ENCODE results near the gene CCDC9B.

Gene CCDC9B

DNA sequence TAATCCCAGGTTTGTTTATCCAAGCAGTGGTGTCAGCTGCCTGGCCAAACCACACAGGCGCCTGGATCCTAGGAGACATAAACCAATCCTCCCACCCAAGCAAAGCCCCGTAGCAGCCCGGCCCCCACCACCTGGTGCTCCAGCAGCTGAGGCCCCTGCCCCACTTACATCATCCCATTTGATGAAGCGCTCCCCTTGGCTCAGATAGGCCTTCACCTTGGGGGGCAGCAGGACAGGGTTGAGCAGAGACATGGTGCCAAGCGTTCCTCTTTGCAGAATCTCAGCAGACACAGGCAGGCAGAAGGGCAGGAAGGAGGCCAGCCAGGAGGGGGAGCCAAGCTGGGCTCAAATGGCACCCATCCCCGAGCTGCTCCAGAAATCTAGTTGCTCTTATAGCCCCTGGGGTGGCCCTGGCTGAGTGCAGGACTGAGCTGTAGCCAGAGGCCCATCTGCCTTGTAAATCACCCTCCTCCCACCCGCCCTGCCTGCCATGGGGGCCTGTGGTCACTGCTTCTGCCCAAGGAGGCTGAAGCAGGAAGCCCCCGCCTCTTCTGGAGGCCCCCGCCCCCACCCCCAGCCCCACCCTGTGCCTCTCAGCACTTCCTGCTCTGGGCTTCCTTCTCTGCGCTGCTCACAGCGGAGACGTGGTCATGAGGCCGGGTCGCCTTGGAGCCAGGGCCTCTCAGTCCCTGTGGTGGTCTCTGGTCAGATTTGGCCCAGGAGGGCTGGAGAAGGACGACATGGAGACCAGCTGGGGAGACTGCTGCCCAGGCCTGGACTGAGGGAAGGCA lies 33.1 kb downstream of the CCDC9B start, which contains the start of gene PLCB2:
PLCB2 (minus strand) TSS at position 515 of the 791 bp plus-strand sequence; CDS start at position 252, 263 bp downstream.
- Histone ChIP-seq H3K27ac (ENCODE audit: low read length) (no peak within 1 kb of the TSS), H3K27me3 (replicated peaks; ENCODE audit: insufficient read depth, low read length) (no peaks in the 10 kb centered on the region), H3K79me2 (ENCODE audit: low read length) (no peaks in the 10 kb centered on the region), H3K4me1 (ENCODE audit: low read length) (no peaks in the 10 kb centered on the region), H3K36me3 (replicated peaks; ENCODE audit: insufficient read depth, low read length) (no peaks in the 10 kb centered on the region), H3F3A (ENCODE audit: insufficient read depth, low read length) (no peaks in the 10 kb centered on the region), H2AFZ (ENCODE audit: low read length) (no peak within 1 kb of the TSS), H3K9ac (ENCODE audit: low read length) (no peak within 1 kb of the TSS), H3K4me2 (ENCODE audit: low read depth, low read length) (no peak within 1 kb of the TSS), H3K9me3 (replicated peaks; ENCODE audit: insufficient read depth, low read length) (no peaks in the 10 kb centered on the region), H4K20me1 (ENCODE audit: insufficient read depth, low read length) (no peaks in the 10 kb centered on the region), H3K4me3 (ENCODE audit: low read length) (no peak within 1 kb of the TSS), H3K9me2 (replicated peaks; ENCODE audit: insufficient read depth, low read length) (no peaks in the 10 kb centered on the region)
- DNase-seq: no peak
- TF ChIP-seq EZH2 (optimal IDR thresholded peaks at IDR 0.05; ENCODE audit: low read depth, low read length): no peak
- TF ChIP-seq, protein P1, sequence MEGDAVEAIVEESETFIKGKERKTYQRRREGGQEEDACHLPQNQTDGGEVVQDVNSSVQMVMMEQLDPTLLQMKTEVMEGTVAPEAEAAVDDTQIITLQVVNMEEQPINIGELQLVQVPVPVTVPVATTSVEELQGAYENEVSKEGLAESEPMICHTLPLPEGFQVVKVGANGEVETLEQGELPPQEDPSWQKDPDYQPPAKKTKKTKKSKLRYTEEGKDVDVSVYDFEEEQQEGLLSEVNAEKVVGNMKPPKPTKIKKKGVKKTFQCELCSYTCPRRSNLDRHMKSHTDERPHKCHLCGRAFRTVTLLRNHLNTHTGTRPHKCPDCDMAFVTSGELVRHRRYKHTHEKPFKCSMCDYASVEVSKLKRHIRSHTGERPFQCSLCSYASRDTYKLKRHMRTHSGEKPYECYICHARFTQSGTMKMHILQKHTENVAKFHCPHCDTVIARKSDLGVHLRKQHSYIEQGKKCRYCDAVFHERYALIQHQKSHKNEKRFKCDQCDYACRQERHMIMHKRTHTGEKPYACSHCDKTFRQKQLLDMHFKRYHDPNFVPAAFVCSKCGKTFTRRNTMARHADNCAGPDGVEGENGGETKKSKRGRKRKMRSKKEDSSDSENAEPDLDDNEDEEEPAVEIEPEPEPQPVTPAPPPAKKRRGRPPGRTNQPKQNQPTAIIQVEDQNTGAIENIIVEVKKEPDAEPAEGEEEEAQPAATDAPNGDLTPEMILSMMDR (IDR thresholded peaks at IDR 0.05; ENCODE audit: low read length): peak; percentile 29; the same call in 1 of the 2 replicates

DNA sequence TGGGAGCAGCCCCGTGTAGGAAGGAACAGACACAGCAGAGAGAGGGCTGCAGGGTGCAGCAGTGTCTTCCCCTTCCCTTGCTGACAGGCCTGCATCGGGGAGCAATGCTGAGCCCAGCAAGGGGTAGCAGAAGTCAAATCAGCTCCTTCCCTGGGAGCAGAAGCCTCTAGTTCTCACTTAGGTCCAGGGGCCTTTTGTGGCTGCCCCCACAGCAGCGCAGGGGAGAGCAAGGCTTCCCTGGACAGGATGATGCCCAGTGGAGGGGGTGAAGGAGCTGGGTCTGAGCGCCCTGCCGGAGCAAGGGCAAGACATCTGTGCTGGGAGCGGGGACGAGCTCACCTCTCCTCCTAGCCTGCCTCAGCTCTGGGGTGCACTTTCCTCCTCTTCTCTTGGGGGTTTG lies 33.8 kb downstream of the CCDC9B start:
- Histone ChIP-seq H3F3A (ENCODE audit: insufficient read depth, low read length) (no peaks in the 10 kb centered on the region), H3K4me3 (ENCODE audit: low read length) (no peak overlapping the region), H3K9ac (ENCODE audit: low read length) (no peak overlapping the region), H4K20me1 (ENCODE audit: insufficient read depth, low read length) (no peaks in the 10 kb centered on the region), H3K9me2 (replicated peaks; ENCODE audit: insufficient read depth, low read length) (no peaks in the 10 kb centered on the region), H3K79me2 (ENCODE audit: low read length) (no peaks in the 10 kb centered on the region), H3K27me3 (replicated peaks; ENCODE audit: insufficient read depth, low read length) (no peaks in the 10 kb centered on the region), H3K4me2 (ENCODE audit: low read depth, low read length) (no peak overlapping the region), H3K36me3 (replicated peaks; ENCODE audit: insufficient read depth, low read length) (no peaks in the 10 kb centered on the region), H3K27ac (ENCODE audit: low read length) (no peak overlapping the region), H3K9me3 (replicated peaks; ENCODE audit: insufficient read depth, low read length) (no peaks in the 10 kb centered on the region), H2AFZ (ENCODE audit: low read length) (no peak overlapping the region), H3K4me1 (ENCODE audit: low read length) (no peaks in the 10 kb centered on the region)
- TF ChIP-seq EZH2 (optimal IDR thresholded peaks at IDR 0.05; ENCODE audit: low read depth, low read length): no peak
- TF ChIP-seq EZH2phosphoT487 (IDR thresholded peaks at IDR 0.05; ENCODE audit: low read length): no peak
- TF ChIP-seq, protein P1 (IDR thresholded peaks at IDR 0.05; ENCODE audit: low read length): no peak
- no peak for DNase-seq

DNA sequence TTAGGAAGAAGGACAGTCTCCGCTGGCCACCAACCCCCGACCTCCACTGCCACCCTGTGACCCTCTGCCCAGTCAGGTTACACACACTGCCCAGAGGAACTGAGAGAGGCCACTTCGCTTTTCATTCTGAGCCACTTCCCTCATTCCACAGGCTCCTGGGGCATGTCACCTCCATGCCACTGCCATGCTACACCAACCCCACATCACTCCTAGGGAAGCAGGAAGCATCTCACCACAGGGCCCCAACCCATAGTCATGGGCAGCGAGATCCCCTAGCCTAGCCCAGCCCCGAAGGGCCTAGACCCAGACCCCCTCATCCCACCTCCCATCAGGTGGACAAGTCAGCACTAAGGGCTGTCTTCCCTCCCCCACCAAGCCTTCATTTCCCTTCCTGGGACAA lies 34.4 kb downstream of the CCDC9B start:
- H2AFZ ChIP-seq (ENCODE audit: low read length): no peak overlapping the region
- H3K9ac ChIP-seq (ENCODE audit: low read length): no peak overlapping the region

More for the DNA sequence above, 34.4 kb downstream of the CCDC9B start:
- H3K4me3 ChIP-seq (ENCODE audit: low read length): no peak overlapping the region
- H3K36me3 ChIP-seq (replicated peaks; ENCODE audit: insufficient read depth, low read length): no peaks in the 10 kb centered on the region
- no peaks in the 10 kb centered on the region for H3K9me3 ChIP-seq (replicated peaks; ENCODE audit: insufficient read depth, low read length)
- TF ChIP-seq, protein P1 (IDR thresholded peaks at IDR 0.05; ENCODE audit: low read length): no peak
- TF ChIP-seq EZH2phosphoT487 (IDR thresholded peaks at IDR 0.05; ENCODE audit: low read length) (no peak), EZH2 (optimal IDR thresholded peaks at IDR 0.05; ENCODE audit: low read depth, low read length) (no peak)
- no peaks in the 10 kb centered on the region for H3K9me2 ChIP-seq (replicated peaks; ENCODE audit: insufficient read depth, low read length)
- no peak overlapping the region for H3K4me2 ChIP-seq (ENCODE audit: low read depth, low read length)
- no peak for DNase-seq
- no peaks in the 10 kb centered on the region for H3F3A ChIP-seq (ENCODE audit: insufficient read depth, low read length)
- no peaks in the 10 kb centered on the region for H3K79me2 ChIP-seq (ENCODE audit: low read length)
- no peaks in the 10 kb centered on the region for H4K20me1 ChIP-seq (ENCODE audit: insufficient read depth, low read length)
- H3K27ac ChIP-seq (ENCODE audit: low read length): no peak overlapping the region
- H3K27me3 ChIP-seq (replicated peaks; ENCODE audit: insufficient read depth, low read length): no peaks in the 10 kb centered on the region
- H3K4me1 ChIP-seq (ENCODE audit: low read length): no peaks in the 10 kb centered on the region
